Epidermal melanocyte (primary cell): ENCODE results near the gene LMBR1L.
"Not testable (repeated sequence)": the region's sequence is repeated elsewhere in the genome, so short reads cannot be mapped to it uniquely, and the experiment has no call there.

Source experiments
- DNase-seq: peaks from one replicate; pipeline ENCODE4 v3.0.0; 2011; ENCODE audit warnings: low spot score; ENCODE audit not compliant: insufficient read length

LMBR1L gene

GRCh38 chr12:49088150-49088931 is 22.3 kb downstream of the LMBR1L start:
- peak; percentile 90 for DNase-seq

GRCh38 chr12:49086116-49086515 is 24.5 kb downstream of the LMBR1L start:
- no peak for DNase-seq

DNA sequence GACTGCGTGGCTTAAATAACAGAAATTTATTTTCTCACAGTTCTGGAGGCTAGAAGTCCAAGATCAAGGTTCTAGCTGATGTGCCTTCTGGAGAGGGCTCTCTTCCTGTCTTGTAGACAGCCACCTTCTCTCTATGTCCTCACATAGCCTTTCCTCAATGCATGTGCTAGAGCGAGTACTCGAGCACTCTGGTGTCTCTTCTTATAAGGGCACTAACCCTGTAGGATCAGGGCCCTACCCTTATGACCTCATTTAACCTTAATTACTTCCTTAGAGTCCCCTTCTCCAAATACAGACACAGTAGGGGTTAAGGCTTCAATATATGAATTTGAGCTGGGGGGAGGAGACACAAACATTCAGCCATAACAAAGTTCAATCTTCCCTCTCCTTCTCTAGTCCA is 26.2 kb downstream of the LMBR1L start:
- no peak for DNase-seq

DNA sequence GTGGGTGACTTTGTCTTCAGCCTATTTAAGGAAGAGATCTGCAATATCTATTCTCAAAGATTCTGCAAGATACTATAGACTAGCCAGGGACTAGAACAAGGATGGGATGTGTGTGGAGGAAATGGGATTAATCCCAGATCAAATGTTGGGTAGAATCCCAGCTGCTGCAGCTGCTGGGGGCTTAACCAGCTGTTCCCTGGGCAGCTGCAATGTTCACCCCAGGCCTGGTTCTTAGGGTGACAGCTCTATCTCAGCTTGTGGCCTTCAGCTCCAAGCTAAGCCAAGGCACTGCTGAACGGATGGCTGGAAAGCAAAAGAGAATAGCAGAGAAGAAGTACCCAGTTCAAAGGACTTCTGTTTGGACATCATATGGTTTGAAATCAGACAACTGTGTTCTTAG is 30.9 kb downstream of the LMBR1L start:
- DNase-seq: no peak

- DNase-seq: no peak
Observed at GRCh38 chr12:49070971-49071370, 39.7 kb downstream of the LMBR1L start.

- peak; percentile 95 for DNase-seq
Observed at GRCh38 chr12:49069507-49070346, 40.9 kb downstream of the LMBR1L start, which contains the start of gene RHEBL1. TSS of gene RHEBL1 (minus strand) at chr12:49069979. CDS start at chr12:49069785, 194 bp downstream.

- no peak for DNase-seq
Observed at GRCh38 chr12:49068879-49069506, 41.7 kb downstream of the LMBR1L start.

DNA sequence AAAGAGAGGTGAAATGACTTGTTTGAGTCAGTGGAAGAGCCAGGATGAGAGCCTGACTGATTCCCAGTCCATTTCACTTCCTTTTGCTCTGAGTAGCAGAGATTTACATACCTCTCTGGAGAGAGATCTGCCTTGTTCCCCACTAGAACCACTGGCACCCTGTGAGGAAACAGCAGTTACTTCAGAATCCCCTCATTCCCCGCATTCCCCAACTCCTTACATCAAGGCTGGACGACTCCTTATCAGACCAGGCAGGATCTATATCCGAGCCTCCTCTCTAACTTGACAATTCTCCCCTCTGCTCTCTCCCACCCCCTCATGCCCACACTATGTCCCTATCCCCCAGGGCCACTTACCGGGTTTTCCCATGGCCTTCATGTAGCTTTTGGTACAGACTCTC is 44.5 kb downstream of the LMBR1L start:
- DNase-seq: no peak

DNA sequence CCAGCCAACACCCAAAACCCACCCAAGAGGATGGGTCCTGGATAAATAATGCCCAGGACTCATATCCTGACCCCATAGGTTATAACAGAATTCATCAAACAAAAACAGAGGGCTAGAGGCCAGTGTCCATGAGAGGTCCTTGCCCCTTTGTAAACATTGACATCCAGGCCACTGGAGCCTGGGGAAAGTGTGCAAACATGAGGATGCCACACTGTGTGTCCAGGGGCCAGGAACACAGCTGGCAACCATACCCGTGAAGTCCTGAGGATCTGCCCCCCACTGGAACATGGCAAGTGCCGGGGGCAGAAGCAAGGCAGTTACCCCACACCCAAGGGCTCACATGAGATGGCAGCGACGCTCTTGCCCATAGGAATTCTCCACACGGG is 45.9 kb downstream of the LMBR1L start:
- DNase-seq: no peak

GRCh38 chr12:49061916-49062315 is 48.7 kb downstream of the LMBR1L start:
- DNase-seq: not testable (repeated sequence)

- peak; percentile 13 for DNase-seq
Observed at GRCh38 chr12:49061157-49061650, 49.4 kb downstream of the LMBR1L start.

- peak; percentile 98 for DNase-seq
Observed at GRCh38 chr12:49060237-49061156, 50.1 kb downstream of the LMBR1L start, which contains the start of gene KMT2D. TSS of gene KMT2D (minus strand) at chr12:49060794. CDS start at chr12:49055324, 5,470 bp downstream.

DNA sequence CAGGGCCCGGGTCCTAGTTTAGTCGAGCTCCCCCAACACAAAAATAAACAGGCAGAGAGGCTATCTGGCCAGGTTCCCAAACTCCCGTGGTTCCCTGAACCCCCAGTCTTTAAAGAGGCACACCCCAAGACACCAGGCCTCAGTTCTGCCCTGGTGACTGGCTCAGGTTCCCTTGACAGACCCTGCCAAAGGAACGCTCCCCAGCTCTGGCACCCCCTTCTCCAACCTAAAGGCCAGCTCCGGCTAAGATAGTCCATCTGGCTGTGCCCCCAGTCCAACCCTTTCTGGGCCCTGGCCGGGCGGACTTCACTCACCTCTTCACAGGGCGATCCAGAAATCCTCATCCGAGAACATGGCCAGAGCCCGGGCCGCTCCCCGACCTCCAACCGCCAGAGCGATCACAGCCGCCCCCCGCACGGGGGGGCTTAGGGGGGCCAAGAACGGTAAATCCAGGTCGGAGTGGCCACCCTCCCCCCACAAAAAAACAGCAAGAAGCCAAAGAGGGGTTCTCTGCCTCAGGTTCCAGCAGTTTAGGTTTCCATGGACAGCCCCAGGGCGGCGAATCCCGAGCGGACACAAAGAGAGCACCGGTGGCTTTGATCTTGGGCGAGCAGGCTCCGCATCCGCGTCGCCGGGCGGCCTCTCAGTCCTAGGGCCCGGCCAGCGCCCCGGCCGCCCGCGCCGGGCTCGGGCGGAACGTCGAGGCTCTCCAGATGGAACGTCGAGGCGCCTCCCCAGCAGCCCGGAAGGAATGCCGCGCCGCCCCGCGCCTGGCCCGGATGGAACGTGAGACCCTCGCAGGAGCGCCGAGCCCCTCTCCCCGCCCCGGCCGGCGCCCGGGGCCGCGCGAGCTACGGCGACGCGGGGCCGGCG is 51.1 kb downstream of the LMBR1L start:
- DNase-seq: peak; percentile 22

- no peak for DNase-seq
Observed at GRCh38 chr12:49059045-49059298, 51.7 kb downstream of the LMBR1L start.

DNA sequence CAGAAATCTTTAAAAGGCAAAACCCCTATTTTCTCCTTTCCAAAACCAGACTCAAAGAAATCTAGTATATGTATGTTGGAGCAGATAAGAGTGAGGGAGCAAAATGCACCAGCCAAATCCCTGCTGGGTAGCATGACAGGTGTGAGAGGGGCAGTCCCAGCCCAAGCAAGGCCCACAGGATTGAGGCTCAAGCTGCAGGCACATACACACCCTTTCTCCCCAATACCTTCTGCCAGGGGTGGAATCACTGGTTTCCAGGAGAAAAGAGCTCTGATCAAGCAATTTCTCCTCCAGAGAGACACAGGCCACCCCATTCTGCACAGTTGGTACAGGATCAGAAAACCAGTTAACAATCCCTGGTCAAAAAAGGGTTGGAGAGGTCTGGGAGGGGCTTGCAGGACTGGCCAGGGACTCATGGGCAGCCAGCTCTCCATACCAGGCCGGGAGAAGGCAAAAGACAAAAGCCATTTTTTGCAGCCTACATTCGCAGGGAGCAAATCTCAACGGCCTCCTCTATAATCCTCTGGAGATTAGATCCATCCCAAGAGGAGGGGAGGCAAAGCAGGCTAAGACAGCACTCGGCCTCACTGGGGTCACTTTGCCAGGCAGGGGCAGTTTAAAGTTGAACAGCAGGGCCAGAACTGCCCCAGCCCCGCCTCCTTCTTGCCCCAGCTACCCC is 52.1 kb downstream of the LMBR1L start:
- peak; percentile 15 for DNase-seq

DNA sequence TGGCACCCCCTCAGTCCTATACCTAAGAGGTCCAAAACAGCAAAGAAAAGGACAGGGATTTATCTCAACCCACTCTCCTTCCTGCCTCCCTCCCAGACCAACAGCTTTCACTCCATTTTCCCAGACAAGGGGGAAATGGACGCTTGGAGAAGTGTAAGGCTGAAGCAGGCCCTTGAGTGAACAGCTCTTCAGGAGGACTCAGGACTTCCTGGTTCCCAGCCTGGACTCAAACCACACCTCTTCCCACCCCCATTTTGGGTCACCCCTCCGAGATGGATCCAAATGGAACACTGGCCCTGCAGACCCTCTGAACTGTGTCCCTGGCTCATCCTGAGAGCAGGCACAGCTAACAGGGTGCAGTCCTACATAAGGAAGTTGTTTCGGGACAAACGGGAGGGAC is 52.8 kb downstream of the LMBR1L start:
- DNase-seq: peak; percentile 14

- DNase-seq: peak; percentile 96
Observed at GRCh38 chr12:49055978-49056754, 54.5 kb downstream of the LMBR1L start.

DNA sequence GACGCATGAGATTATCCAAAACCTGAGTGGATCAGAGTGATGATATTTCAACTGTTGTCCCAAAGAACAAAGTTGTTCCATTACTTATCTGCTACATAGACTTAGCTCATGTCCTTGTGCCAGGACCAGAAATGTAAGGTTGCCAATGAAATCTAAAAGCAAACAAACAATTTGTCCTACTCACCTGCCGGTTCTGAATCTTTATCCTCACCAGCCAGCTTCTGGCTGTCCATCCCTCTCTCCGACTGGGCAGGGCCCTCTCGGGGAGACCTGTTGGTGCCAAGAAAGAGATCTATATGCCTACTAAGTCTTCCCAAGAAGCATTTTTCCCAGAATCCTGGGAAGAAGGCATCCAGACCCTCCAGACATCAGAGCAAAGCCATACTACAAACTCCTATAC is 55.6 kb downstream of the LMBR1L start:
- DNase-seq: no peak

GRCh38 chr12:49054524-49054923 is 56.1 kb downstream of the LMBR1L start:
- DNase-seq: no peak
